Endothelial cell (in vitro differentiated cells): Measurements from ENCODE around the gene HOXB3. TPM values are rescaled to one million over a fixed set of nuclear protein-coding genes. Genes with fewer than 3 reads are reported as not detected.
A peak's percentile ranks its signal among the peaks of the same experiment; 100 is the strongest.

ENCODE experiments used
- DNase-seq: peaks from one replicate; pipeline ENCODE4 v3.0.0; 2021; ENCODE audit warnings: low spot score
- H3K27ac Mint-ChIP-seq: one replicate; pipeline ENCODE4 v1.8.0; 2021; ENCODE audit warnings: mixed read lengths, inconsistent platforms; ENCODE audit not compliant: unreplicated experiment
- H3K27me3 Mint-ChIP-seq: one replicate; pipeline ENCODE4 v1.8.0; 2021; ENCODE audit warnings: mild to moderate bottlenecking, moderate library complexity, mixed read lengths, inconsistent platforms; ENCODE audit not compliant: unreplicated experiment
- H3K36me3 Mint-ChIP-seq: one replicate; pipeline ENCODE4 v1.8.0; 2021; ENCODE audit warnings: mild to moderate bottlenecking, low read depth, mixed read lengths, inconsistent platforms; ENCODE audit not compliant: unreplicated experiment
- H3K4me1 Mint-ChIP-seq: one replicate; pipeline ENCODE4 v1.8.0; 2021; ENCODE audit warnings: mild to moderate bottlenecking, mixed read lengths, inconsistent platforms; ENCODE audit not compliant: unreplicated experiment
- H3K4me3 Mint-ChIP-seq: one replicate; pipeline ENCODE4 v1.8.0; 2021; ENCODE audit warnings: mild to moderate bottlenecking, mixed read lengths, inconsistent platforms; ENCODE audit not compliant: unreplicated experiment
- H3K9me3 Mint-ChIP-seq: one replicate; pipeline ENCODE4 v1.8.0; 2021; ENCODE audit warnings: mixed read lengths, inconsistent platforms; ENCODE audit not compliant: unreplicated experiment
- CTCF ChIP-seq: fragments of 200-600 bp; sonication (generic); IDR thresholded peaks from one replicate; pipeline ENCODE4 v1.5.0; 2021; ENCODE audit warnings: antibody characterized with exemption; ENCODE audit not compliant: unreplicated experiment
- total RNA-seq: library from RNA; stranded (reverse); fragmentation: NEBNext Ultra II Directional; extraction: Animal tissue kit (Norgen Biotek cat#: 25700); gene quantifications from one replicate; pipeline ENCODE4 v1.2.1, GENCODE V29; 2021; ENCODE audit not compliant: unreplicated experiment

HOXB3 gene
- total RNA-seq, 1 donor from 2014 or later, result 17.7 TPM

- DNase-seq, result no peak
- TF ChIP-seq CTCF, result no peak
- H3K9me3 Mint-ChIP-seq, result no peaks in the 10 kb centered on the region
- no peak overlapping the region for H3K27ac Mint-ChIP-seq
- H3K4me1 Mint-ChIP-seq, result peaks cover 43% of the 10 kb centered on the region
- H3K27me3 Mint-ChIP-seq, result peaks cover 63% of the 10 kb centered on the region
- no peak overlapping the region for H3K4me3 Mint-ChIP-seq
- H3K36me3 Mint-ChIP-seq, result no peaks in the 10 kb centered on the region
Measured at GRCh38 chr17:48603959-48604769, 14.1 kb upstream of the HOXB3 start.

GRCh38 chr17:48601539-48602425 is 11.7 kb upstream of the HOXB3 start:
- no peak for DNase-seq
- Mint-ChIP-seq H3K9me3 (no peaks in the 10 kb centered on the region), H3K36me3 (no peaks in the 10 kb centered on the region), H3K27ac (no peak overlapping the region), H3K4me3 (no peak overlapping the region), H3K4me1 (peaks cover 47% of the 10 kb centered on the region), H3K27me3 (peaks cover 68% of the 10 kb centered on the region)
- no peak for TF ChIP-seq CTCF

- Mint-ChIP-seq H3K27me3 (peaks cover 67% of the 10 kb centered on the region), H3K4me1 (peaks cover 47% of the 10 kb centered on the region)
Measured at GRCh38 chr17:48601207-48601538, 11.1 kb upstream of the HOXB3 start.

GRCh38 chr17:48600244-48601098 is 10.4 kb upstream of the HOXB3 start:
- Mint-ChIP-seq H3K27ac (no peak overlapping the region), H3K4me3 (peak overlapping the region; percentile 37), H3K4me1 (peaks cover 49% of the 10 kb centered on the region), H3K36me3 (no peaks in the 10 kb centered on the region), H3K9me3 (no peaks in the 10 kb centered on the region), H3K27me3 (peaks cover 70% of the 10 kb centered on the region)
- DNase-seq, result no peak
- no peak for TF ChIP-seq CTCF

More at GRCh38 chr17:48601207-48601538, 11.1 kb upstream of the HOXB3 start:
- no peak for DNase-seq
- H3K9me3 Mint-ChIP-seq, result no peaks in the 10 kb centered on the region
- no peak for TF ChIP-seq CTCF
- no peak overlapping the region for H3K4me3 Mint-ChIP-seq
- H3K27ac Mint-ChIP-seq, result no peak overlapping the region
- H3K36me3 Mint-ChIP-seq, result no peaks in the 10 kb centered on the region
